ENCODE data around the gene TUBB8B.
"Not testable (repeated sequence)": the region's sequence is repeated elsewhere in the genome, so short reads cannot be mapped to it uniquely, and the experiment has no call there.

TUBB8B gene

DNA sequence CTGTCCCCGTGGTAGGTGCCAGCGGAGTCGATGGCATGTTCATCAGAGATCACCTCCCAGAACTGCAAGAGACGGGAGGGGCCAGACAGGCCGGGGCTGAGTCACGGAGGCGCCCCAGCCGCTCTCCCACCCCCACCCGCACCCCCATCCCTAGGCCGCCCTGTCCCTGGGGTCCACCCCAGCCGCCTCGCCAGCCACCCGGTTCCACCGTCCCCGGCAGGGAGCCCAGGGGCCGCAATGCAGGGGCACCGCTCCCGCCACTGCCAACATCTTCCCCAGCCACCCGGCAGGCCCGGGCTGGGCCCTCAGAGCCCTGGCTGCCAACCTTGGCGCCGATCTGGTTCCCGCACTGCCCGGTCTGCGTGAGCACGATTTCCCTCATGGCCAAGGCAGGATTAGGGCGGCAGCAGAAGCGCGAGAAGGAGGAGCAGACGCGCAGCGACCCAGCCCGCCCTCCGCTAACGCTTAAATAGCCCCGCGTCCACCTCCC, at the start of gene TUBB8B:
Gene TUBB8B (minus strand): TSS at position 440 of the 490 bp plus-strand sequence. CDS start 58 bp downstream, at position 382.
- DNase-seq: not testable (repeated sequence)

DNA sequence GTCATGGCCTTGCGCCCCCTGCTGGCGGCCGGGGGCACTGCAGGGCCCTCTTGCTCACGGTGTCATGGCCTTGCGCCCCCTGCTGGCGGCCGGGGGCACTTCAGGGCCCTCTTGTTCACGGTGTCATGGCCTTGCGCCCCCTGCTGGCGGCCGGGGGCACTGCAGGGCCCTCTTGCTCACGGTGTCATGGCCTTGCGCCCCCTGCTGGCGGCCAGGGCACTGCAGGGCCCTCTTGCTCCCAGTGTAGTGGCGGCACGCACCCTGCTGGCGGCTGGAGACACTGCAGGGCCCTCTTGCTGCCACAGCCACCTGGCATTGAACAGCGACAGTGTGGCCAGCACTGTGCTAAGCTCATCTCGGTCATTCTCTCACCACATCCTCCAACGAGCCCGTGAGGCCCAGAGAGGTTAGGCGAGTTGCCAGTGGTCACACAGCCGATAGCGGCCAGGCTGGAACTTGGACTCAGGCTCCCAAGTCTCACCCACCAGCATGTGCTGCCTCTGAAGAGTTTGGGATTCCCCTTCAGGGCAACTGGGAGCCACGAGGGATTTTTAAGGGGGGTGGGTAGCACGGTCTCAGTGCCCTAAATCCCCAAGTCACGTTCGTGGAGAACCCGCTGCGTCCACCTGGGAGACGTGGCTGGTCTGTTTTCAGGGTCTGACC, 48.0 kb upstream of the TUBB8B start:
- DNase-seq: not testable (repeated sequence)

DNA sequence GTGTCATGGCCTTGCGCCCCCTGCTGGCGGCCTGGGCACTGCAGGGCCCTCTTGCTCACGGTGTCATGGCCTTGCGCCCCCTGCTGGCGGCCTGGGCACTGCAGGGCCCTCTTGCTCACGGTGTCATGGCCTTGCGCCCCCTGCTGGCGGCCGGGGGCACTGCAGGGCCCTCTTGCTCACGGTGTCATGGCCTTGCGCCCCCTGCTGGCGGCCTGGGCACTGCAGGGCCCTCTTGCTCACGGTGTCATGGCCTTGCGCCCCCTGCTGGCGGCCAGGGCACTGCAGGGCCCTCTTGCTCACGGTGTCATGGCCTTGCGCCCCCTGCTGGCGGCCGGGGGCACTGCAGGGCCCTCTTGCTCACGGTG, 47.3 kb upstream of the TUBB8B start:
- DNase-seq: not testable (repeated sequence)

DNA sequence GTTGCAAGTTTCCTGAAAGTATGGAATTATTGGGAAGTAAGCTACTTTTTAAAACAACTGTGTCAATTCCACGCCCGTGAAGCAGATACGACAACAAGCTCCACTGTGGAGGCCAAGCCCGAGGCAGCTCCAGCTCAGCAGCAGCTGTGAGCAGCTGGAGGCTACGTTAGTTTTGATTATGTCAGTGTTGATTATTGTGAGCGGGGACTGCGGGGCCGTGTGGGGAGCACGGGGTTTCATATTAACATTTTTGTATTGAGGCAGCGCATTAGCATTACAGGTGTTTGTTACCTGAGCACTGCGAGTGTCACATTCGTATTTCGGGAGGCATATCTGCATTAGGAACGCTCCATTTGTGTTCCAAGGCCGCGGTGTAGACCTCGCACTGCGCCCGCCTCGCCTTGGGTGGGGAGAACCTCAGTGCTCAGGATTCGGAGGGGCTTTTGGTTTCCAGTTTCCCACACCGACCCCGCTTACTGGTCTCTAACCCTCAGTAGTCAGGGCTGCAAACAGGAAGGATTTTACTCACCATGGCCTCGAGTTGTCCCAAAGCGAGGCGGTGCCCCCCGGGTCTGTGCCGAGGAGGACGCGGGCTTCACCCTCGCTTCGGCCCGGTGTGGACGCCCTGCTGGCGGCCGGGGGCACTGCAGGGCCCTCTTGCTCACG, 46.8 kb upstream of the TUBB8B start:
- not testable (repeated sequence) for DNase-seq

DNA sequence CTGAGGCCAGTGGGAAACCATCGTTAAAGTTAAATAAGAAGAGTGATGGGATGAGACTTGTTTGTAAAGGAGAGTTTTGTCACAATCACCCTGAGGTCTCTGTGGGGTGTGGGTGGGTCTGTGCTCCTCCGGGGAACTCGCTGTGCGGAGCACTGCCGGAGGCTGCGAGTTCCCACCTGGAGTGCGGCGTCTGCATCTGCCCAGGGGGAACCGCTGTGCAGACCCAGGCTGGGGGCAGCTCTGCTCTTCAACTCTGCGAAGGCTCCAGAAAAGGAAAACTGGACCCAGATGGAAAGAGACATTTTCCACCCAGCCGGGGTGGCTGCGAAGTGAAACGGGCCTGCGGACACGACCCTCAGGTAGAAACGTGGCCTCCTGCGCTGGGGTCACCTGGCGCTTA, 46.2 kb upstream of the TUBB8B start:
- DNase-seq: not testable (repeated sequence)

DNA sequence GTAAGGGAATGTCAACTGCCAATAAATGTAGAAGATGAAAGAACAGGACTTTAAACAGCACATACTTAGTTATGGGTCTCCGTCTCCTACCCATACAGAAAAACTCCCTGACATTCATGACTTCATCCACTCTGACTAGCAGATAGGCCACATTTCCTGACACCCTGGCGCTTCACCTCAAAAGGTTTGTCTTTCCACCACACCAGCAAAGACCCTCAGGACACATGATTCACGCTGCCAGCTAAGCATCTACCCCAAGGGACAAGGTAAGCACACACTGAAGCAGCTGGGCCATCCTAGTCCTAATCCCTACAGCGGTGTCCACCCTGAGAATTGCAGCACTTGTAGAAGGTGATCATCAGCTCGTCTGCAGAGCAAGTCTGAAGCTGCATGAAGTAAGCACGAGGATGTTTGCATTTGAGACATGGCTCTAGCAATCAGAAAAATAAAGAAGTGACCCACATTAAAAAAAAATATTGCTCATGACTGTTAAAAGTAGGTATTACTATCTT, 44.5 kb upstream of the TUBB8B start:
- not testable (repeated sequence) for DNase-seq

DNA sequence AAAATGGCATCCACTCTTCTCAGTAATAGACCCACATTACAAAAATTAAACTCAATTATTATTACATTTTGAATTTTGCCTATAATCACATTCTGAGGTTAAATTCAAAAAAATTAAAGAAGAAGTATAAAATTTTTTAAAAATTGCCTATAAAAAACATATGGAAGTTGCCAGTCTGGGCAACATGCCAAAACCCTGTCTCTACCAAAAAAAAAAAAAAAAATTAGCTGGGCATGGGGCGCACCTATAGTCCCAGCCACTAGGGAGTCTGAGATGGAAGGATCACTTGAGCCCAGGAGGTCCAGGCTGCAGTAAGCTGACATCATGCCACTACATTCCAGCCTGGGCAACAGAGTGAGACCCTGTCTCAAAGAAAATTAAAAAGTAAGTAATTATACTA, 42.1 kb upstream of the TUBB8B start:
- DNase-seq: not testable (repeated sequence)

DNA sequence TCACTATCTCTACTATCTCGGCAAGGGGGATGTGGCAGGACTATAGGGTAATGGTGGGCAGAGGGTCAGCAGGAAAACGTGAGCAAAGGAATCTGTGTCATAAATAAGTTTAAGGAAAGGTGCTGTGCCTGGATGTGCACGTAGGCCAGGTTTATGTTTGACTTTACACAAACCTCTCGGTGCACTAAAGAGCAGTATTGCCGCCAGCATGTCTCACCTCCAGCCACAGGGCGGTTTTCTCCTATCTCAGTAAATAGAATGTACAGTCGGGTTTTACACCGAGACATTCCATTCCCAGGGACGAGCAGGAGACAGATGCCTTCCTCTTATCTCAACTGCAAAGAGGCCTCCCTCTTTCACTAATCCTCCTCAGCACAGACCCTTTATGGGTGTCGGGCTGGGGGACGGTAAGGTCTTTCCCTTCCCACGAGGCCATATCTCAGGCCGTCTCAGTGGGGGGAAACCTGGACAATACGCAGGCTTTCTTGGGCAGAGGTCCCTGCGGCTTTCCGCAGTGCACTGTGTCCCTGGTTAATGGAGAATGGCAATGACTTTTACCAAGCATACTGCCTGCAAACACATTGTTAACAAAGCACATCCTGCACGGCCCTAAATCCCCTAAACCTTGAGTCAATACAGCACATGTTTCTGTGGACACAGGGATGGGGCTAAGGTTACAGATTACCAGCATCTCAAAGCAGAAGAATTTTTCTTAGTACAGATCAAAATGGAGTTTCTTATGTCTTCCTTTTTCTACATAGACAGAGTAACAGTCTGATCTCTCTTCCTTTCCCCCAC, 41.2 kb upstream of the TUBB8B start:
- DNase-seq: not testable (repeated sequence)

DNA sequence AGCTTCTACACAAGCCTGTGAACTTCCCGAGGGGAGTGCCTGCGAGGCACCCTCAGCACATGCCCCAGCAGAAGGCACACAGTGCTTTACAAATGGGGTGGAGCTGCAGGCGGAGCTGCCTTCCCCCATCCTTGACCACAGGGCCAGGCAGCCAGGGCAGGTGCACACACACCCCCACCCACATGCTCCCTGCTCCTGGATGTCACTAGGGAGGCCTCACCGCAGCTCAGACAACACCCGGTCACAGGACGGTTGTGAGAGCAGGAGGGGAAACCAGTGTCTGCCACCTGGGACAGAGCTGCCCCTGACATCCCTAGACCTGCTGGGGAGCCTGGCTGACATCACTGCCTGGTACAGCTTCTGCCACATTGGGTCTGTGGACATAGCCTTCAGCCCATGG, 39.7 kb upstream of the TUBB8B start:
- DNase-seq: not testable (repeated sequence)

DNA sequence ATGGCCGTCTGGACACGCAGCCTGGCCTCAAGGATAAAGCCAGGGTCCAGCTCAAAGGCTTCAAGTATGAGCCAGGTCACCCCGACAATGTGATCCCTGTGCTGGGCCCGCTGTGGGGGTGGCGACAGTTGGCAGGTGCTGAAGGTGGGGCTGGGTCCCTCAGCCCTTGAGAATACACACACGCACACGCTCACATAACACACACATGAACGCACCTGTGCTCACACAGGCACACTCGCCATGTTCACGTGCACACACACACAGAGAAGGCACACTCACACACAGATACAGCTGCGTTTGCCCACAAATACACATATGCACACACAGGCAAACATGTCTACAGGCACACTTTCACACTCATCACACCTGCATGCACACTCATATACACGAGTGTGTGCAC, 35.4 kb upstream of the TUBB8B start:
- DNase-seq: not testable (repeated sequence)

DNA sequence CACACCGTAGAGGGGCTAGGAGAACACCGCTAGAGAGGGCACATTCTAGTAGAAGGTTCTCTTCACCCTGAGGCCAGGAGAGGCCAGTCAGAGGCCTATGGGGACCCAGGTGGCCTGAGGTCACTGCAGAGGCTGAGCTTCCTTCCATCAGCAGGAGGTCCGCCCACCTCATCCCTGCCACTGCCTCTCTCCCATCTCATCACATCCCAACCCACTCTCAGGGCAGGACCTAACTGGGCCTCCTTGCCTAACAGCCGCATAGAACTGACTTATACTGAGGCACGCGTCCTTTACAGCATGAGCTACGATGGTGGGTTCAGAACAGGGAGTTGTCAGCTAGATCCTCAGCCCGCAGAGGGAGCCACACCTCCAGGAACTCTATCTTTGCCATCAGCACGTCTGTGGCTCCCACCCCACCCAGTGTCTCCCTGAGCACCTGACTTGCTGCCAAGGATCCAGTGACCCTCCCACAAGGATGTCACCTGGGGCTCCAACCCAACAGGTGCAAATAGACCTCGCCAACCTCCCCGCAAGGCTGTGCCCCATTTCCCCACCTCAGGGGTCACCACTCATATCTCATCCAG, 33.3 kb upstream of the TUBB8B start:
- DNase-seq: not testable (repeated sequence)

DNA sequence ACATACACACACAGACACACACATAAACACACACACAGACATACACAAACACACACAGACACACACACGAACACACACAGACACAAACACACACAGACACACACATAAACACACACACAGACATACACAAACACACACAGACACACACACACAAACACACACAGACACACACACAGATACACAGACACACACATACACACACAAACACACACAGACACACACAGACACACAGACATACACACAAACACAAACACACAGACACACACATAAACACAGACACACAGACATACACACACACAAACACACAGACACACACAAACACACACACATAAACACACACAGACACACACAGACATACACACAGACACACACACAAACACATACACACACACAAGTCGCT, 31.5 kb upstream of the TUBB8B start:
- not testable (repeated sequence) for DNase-seq

DNA sequence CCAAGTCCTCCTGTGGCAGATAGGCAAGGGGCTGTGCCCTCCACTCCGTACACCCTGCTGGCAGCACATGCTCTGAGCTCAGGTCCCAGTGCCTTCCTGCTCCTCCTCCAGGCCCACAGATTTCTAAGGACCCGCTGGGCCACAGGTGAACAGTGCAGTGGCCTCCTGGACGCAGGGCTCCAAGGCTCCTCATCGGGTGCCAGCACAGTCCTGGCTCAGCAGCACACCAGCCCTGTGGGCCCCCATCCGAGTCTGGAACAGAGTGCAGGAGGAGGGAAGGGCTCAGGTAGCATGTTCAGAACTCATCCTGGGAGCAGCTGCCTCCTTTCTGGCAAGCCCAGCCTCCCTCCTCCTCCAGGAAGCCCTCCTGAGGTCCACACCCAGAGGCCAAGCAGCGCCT, 30.8 kb upstream of the TUBB8B start:
- DNase-seq: not testable (repeated sequence)

DNA sequence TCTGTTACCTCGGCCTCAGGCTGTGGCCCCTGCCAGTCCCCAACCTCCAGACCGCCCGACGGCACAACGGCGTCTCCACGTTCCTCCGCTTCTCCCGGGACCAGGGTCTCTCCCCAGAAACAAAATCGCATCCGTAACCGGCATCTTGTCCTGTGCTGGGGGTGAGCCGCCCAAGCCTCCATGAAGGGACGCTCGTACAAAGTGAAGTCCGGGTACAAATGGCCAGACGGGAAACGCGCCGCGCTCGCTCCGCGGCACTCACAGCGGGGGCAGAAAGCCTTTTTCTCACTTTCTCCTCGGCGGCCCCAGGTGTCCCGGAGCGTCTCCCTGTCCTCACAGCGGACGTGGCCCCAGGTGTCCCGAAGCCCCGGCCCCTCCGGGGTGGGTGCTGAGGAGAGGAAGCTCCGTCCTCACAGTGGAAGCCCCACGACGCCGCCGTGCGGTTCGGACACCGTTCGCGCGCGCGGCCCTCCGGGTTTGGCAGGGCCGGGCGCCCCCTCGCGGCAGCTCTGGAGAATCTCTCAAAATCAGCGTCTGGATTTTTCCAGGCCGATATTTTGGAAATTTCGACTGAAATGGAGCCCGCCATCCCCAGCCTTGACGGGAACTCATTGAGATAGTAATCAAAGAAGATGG, 26.2 kb upstream of the TUBB8B start:
- not testable (repeated sequence) for DNase-seq

DNA sequence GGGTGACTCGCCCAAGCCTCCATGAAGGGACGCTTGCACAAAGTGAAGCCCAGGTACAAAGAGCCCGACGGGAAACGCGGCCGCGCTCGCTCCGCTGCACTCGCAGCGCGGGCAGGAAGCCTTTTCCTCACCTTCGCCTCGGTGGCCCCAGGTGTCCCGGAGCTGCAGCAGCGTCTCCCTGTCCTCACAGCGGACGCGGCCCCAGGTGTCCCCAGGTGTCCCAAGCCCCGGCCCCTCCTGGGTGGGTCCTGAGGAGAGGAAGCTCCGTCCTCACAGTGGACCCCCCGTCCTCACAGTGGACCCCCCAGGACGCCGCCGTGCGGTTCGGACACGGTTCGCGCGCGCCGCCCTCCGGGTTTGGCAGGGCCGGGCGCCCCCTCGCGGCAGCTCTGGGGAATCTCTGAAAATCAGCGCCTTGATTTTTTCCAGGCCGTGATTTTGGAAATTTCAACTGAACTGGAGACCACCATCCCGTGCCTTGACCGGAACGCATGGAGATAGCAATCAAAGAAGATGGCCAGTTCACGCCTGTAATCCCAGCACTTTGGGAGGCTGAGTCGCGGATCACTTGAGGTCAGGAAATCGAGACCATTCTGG, 23.9 kb upstream of the TUBB8B start:
- not testable (repeated sequence) for DNase-seq

DNA sequence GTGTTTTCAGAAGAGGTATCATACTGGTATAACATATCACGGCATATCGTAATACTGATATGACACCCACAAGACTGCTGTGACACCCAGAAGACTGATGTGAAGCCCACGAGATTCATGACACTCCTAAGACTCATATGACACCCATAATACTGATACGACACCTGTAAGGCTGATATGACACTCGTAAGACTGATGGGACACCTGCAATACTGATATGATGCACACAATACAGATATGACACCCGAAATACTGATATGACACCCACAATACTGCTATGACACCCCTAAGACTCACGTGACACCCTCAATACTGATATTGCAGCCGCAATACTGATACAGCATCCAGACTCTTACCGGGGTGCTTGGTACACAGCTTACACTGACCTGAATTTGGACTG, 18.3 kb upstream of the TUBB8B start:
- DNase-seq: not testable (repeated sequence)

DNA sequence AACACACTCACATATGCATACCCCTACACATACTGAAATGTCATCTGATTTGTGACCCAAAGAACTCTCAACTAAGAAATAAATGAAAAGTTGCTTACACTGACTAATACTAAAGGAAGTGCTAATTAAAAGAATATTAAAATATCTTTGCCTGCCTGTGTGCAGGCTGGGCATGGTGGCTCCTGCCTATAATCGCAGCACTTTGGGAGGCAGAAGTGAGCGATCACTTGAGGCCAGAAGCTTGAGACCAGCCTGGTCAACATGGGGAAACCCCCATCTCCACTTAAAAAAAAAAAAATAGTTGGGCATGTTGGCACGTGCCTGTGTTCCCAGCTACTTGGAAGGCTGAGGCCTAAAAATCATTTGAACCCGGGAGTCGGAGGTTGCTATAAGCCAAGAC, 14.9 kb upstream of the TUBB8B start:
- DNase-seq: not testable (repeated sequence)

DNA sequence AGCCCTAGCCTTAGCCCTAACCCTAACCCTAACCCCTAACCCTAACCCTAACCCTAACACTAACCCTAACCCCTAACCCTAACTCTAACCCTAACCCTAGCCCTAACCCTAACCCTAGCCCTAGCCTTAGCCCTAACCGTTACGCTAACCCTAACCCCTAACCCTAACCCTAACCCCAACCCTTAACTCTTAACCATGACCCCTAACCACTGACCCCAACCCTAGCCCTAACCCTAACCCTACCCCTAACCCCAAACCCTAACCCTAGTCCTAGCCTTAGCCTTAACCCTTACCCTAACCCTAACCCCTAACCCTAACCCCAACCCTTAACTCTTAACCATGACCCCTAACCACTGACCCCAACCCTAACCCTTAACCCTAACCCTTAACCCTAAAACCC, 14.2 kb upstream of the TUBB8B start:
- not testable (repeated sequence) for DNase-seq

DNA sequence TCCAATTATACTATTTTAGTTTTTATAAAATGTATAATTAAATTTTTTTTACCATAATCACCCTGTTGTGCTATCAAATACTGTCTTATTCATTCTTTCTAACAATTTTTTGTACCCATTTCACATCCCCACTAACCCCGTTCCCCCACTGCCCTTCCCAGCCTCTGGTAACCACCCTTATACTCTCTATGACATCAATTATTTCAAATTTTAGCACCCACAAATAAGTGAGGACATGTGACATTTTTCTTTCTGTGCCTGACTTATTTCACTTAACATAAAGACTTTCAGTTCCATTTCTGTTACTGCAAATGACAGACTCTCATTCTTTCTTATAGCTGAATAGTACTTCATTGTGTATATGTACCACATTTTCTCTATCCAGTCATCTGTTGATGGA, 5.0 kb upstream of the TUBB8B start:
- DNase-seq: not testable (repeated sequence)

DNA sequence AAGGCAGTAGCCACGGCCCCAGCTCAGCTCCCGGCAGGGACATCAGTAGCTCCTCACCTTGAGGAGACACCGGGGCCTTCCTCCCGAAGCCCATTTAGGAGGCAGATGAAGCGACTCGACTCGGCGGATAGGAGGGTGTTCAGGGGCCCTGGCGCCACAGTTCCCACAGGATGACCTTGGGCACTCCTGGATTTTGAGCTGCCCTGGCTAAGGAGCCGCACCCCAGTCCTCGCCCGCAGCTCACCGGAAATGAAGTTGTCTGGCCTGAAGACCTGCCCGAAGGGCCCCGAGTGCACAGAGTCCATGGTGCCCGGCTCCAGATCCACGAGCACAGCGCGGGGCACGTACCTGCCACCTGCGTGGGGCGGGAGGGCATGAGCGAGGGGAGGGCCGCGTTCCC, 719 bp downstream of the TUBB8B start:
- DNase-seq: not testable (repeated sequence)

DNA sequence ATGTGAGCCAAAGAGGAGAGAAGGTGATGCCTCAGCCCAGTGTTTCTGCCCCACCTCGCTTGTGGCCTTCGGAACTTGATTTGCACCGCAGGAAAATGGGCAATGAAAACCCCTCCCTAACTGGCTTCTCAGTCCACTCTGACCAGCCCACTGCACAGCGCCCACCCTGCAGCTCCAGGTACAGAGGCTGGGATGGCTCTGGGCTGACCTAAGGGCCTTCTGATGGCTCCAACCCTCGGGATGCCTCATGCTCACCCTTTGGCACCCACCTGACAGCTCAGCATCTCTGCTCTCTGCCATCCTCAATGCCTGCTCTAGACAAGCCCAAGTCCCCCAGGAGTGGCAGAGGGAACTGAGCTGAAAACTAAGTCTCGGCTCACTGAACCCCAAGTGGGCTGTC, 36.2 kb downstream of the TUBB8B start:
- not testable (repeated sequence) for DNase-seq

DNA sequence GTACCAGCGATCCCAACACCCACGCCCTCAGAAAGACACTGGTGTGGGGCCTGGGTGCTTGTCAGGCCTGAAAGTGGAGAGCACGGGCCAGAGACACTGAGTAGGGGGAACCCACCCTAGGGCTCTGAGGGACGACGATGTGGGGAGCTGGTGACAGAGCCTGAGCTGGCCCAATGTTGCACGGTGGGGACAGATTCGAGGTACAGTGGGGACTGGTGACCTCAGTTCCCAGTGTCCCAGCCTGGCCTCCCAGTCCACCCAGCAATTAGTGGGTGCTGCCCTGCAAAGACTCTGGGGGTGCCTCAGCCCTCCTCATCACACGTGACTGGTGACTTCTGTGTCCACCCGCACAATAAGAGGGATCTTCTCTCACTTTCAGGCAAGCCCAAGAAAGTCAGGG, 36.6 kb downstream of the TUBB8B start:
- not testable (repeated sequence) for DNase-seq

All from activated effector memory CD4-positive, alpha-beta T cell treated with anti-CD3 and anti-CD28 coated beads, Interleukin-2, amount 50 U/mL, for 16 hours (primary cell).